Mucosa of gallbladder (tissue), 1 donor: ENCODE results near the gene C11orf52. TPM values are rescaled to one million over a fixed set of nuclear protein-coding genes. Genes with fewer than 3 reads are reported as not detected.

ENCODE experiments used
- DNase-seq: peaks from one replicate; pipeline ENCODE4 v3.0.0-alpha.2; 2020; ENCODE audit warnings: low spot score
- total RNA-seq: library from RNA; stranded (reverse); gene quantifications from one replicate; pipeline ENCODE4 v1.2.1, GENCODE V29; 2021
- donor health status: DM: no; HTN: no; CAD: no.

The C11orf52 gene
- total RNA-seq, 1 donor from 2014 or later = 34.4 TPM

GRCh38 chr11:111975076-111975806 is 56.5 kb downstream of the C11orf52 start:
- no peak for DNase-seq

- no peak for DNase-seq
Measured at GRCh38 chr11:111976119-111976766, 57.5 kb downstream of the C11orf52 start.

Other genes with a start within 250 kb of the C11orf52 start
- 42.4 TPM for gene PPP2R1B, start 152.5 kb upstream of the C11orf52 start, total RNA-seq
- gene ALG9, start 47.3 kb upstream of the C11orf52 start, total RNA-seq = 42.4 TPM
- 1.8 TPM for gene FDXACB1, start 39.7 kb upstream of the C11orf52 start, total RNA-seq
- 21.8 TPM for gene CFAP68, start 39.4 kb upstream of the C11orf52 start, total RNA-seq
- gene CRYAB, start 7.1 kb upstream of the C11orf52 start, total RNA-seq = 277 TPM
- 3.9 TPM for gene HSPB2, start 6.2 kb upstream of the C11orf52 start, total RNA-seq
- 25.1 TPM for gene DIXDC1, start 18.4 kb downstream of the C11orf52 start, total RNA-seq
- 25.0 TPM for gene DLAT, start 106.5 kb downstream of the C11orf52 start, total RNA-seq
- 4.3 TPM for gene PIH1D2, start 155.1 kb downstream of the C11orf52 start, total RNA-seq
- 19.4 TPM for gene NKAPD1, start 155.4 kb downstream of the C11orf52 start, total RNA-seq
- gene TIMM8B, start 167.8 kb downstream of the C11orf52 start, total RNA-seq = 47.9 TPM
- gene SDHD, start 168.0 kb downstream of the C11orf52 start, total RNA-seq = 147 TPM
- 34.3 TPM for gene IL18, start 245.2 kb downstream of the C11orf52 start, total RNA-seq
- not detected for gene TEX12, start 248.5 kb downstream of the C11orf52 start, total RNA-seq